Panc1 (cell line): ENCODE measurements around the gene OAS3. TPM values are rescaled to one million over a fixed set of nuclear protein-coding genes. Genes with fewer than 3 reads are reported as not detected.

Experiments
- ATAC-seq: fragments of 200-7000 bp; cut with Tn5 transposase; 2 replicates; pipeline ENCODE4 v1.9.1; 2020; ENCODE audit warnings: mild to moderate bottlenecking, moderate library complexity
- BruUV-seq: library from RNA; stranded (reverse); fragments of 400-500 nt; replicated peaks from 2 replicates; lab custom pipeline; 2021; lab: Mats Ljungman, UMichigan
- CTCF ChIA-PET: fragments of 300-600 bp; sonication (Branson Sonifier 250); formaldehyde crosslinking; loops from one replicate; lab custom pipeline; 2022; ENCODE audit warnings: antibody characterized with exemption; lab: Charles Lee
- POLR2A ChIA-PET: fragments of 300-600 bp; sonication (Branson Sonifier 250); formaldehyde crosslinking; loops from one replicate; lab custom pipeline; 2022; ENCODE audit warnings: antibody characterized with exemption; lab: Charles Lee
- DNase-seq: peaks from one replicate; pipeline ENCODE4 v3.0.0-alpha.2; 2010; ENCODE audit warnings: low read depth, low spot score
- H3K27ac ChIP-seq: 2 replicates; pipeline ENCODE4 v1.5.1; 2011; ENCODE audit warnings: mild to moderate bottlenecking, low read length, inconsistent platforms
- H3K27me3 ChIP-seq: fragments of 200-500 bp; sonication (Bioruptor generic); 2 replicates; pipeline ENCODE4 v1.6.0; 2014; ENCODE audit warnings: low read length, inconsistent platforms; ENCODE audit not compliant: control insufficient read depth, insufficient read depth
- H3K36me3 ChIP-seq: fragments of 200-500 bp; sonication (Bioruptor generic); 2 replicates; pipeline ENCODE4 v1.5.1; 2014; ENCODE audit warnings: inconsistent platforms, mild to moderate bottlenecking, low read length, moderate library complexity; ENCODE audit not compliant: control insufficient read depth, insufficient read depth
- H3K4me1 ChIP-seq: 2 replicates; pipeline ENCODE4 v1.5.1; 2011; ENCODE audit warnings: inconsistent platforms, mild to moderate bottlenecking, low read length, moderate library complexity; ENCODE audit not compliant: control insufficient read depth, insufficient read depth
- H3K4me3 ChIP-seq, 2 experiments: 2 replicates each; pipeline ENCODE4 v1.5.1; 2011 to 2012; ENCODE audit warnings: low read depth in 2 of 2, low read length in 2 of 2, mild to moderate bottlenecking in 2 of 2, inconsistent platforms in 1 of 2, moderate library complexity in 1 of 2
- H3K9me3 ChIP-seq: fragments of 200-500 bp; sonication (Bioruptor generic); 2 replicates; pipeline ENCODE4 v1.5.1; 2014; ENCODE audit warnings: low read depth, mild to moderate bottlenecking, inconsistent platforms, low read length, moderate library complexity; ENCODE audit not compliant: control insufficient read depth, insufficient read depth
- CTCF ChIP-seq: fragments of 450-650 bp; IDR thresholded peaks from 2 replicates; pipeline ENCODE4 v1.5.1; 2017; ENCODE audit warnings: mild to moderate bottlenecking
- POLR2AphosphoS5 ChIP-seq: IDR thresholded peaks from 2 replicates; pipeline ENCODE4 v1.6.1; 2012; ENCODE audit warnings: mild to moderate bottlenecking, low read depth, low read length, moderate library complexity
- REST ChIP-seq, 2 experiments: IDR thresholded peaks; 2 replicates each; pipeline ENCODE4 v1.6.1; 2011 to 2012; ENCODE audit warnings: low read depth in 2 of 2, control low read depth in 1 of 2, low read length in 1 of 2, mild to moderate bottlenecking in 1 of 2, moderate library complexity in 1 of 2; ENCODE audit not compliant: insufficient read depth in 1 of 2
- SIN3A ChIP-seq: IDR thresholded peaks from 2 replicates; pipeline ENCODE4 v1.6.1; 2012; ENCODE audit warnings: low read depth, mild to moderate bottlenecking, low read length, moderate library complexity, borderline replicate concordance; ENCODE audit not compliant: insufficient read depth
- TCF7L2 ChIP-seq: IDR thresholded peaks from 2 replicates; pipeline ENCODE4 v1.6.1; 2011; ENCODE audit warnings: mild to moderate bottlenecking, low read depth, low read length, inconsistent platforms
- in situ Hi-C: cut with HindIII; loops from 2 replicates; pipeline ENCODE4 v1.10.0; 2016; ENCODE audit warnings: low sequenced_read_pairs, low pct_unique_long_range_greater_than_20kb
- intact Hi-C: fragments of 100-400 bp; cut with micrococcal nuclease; formaldehyde crosslinking; loops from one replicate; pipeline ENCODE4 v1.10.0; 2022; ENCODE audit not compliant: unreplicated experiment
- total RNA-seq: library from RNA; stranded (reverse); gene quantifications from one replicate; pipeline ENCODE4 v1.2.1, GENCODE V29; 2021; ENCODE audit not compliant: unreplicated experiment

Gene OAS3
- total RNA-seq, 1 experiment from 2014 or later = 33.3 TPM

- TF ChIP-seq TCF7L2 (no peak), CTCF (no peak), SIN3A (no peak), REST (IDR thresholded peaks at IDR 0.05; ENCODE audit: insufficient read depth in 1 of 2, low read depth in 2 of 2, low read length in 1 of 2) (no peak), POLR2AphosphoS5 (no peak)
- no peak overlapping the region for H3K27ac ChIP-seq
- H3K36me3 ChIP-seq = no peaks in the 10 kb centered on the region
- intact Hi-C loops (no loop called here), in situ Hi-C loops (no loop called here)
- CTCF ChIA-PET = no interaction called here
- DNase-seq (no peak), ATAC-seq (no peak)
- POLR2A ChIA-PET = no interaction called here
- H3K4me1 ChIP-seq = no peaks in the 10 kb centered on the region
- H3K27me3 ChIP-seq = no peaks in the 10 kb centered on the region
- H3K4me3 ChIP-seq = no peak overlapping the region
- H3K9me3 ChIP-seq = no peaks in the 10 kb centered on the region
- no TSS peak for BruUV-seq
Observed at GRCh38 chr12:112901271-112901670, 37.0 kb upstream of the OAS3 start.

- H3K4me1 ChIP-seq = no peaks in the 10 kb centered on the region; the same call in 1 of the 2 replicates
- POLR2A ChIA-PET = no interaction called here
- no peak overlapping the region for H3K4me3 ChIP-seq
- no peak overlapping the region for H3K27ac ChIP-seq
- intact Hi-C loops (no loop called here), in situ Hi-C loops (no loop called here)
- CTCF ChIA-PET = no interaction called here
- H3K36me3 ChIP-seq = no peaks in the 10 kb centered on the region
- DNase-seq (no peak), ATAC-seq (no peak)
- H3K9me3 ChIP-seq = no peaks in the 10 kb centered on the region
- no TSS peak for BruUV-seq
- no peak for TF ChIP-seq POLR2AphosphoS5
- no peak for TF ChIP-seq TCF7L2
- no peak for TF ChIP-seq REST (IDR thresholded peaks at IDR 0.05; ENCODE audit: insufficient read depth in 1 of 2, low read depth in 2 of 2, low read length in 1 of 2)
- no peak for TF ChIP-seq CTCF
- no peak for TF ChIP-seq SIN3A
- no peaks in the 10 kb centered on the region; the same call in 1 of the 2 replicates for H3K27me3 ChIP-seq
Observed at GRCh38 chr12:112904571-112904970, 33.7 kb upstream of the OAS3 start.
